Retina (tissue), 1 donor: Measurements from ENCODE around the gene ROS1.
A peak's percentile ranks its signal among the peaks of the same experiment; 100 is the strongest.

Experiments used
- DNase-seq: peaks from one replicate; pipeline ENCODE4 v3.0.0-alpha.2; 2016

Gene ROS1

DNA sequence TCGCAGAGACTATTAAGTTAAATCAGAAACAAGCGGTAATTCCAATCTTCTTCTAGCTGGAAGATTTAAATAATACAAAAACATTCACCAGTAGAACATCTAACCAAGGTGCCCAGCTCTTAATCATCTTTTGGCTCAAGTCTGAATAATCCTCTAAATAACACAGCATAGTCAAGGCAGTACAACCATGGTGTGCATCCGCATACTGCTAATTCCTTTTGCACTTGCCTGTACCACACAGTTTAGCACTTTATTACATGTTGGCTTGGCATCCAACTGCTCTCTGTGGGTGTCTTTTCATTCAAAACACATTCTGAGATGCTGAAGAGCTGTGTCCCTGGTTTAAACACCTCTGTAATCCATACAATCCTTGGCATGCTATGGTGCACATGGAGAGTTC, 118.1 kb downstream of the ROS1 start:
- no peak for DNase-seq

- no peak for DNase-seq
These were observed 119.4 kb downstream of the ROS1 start for GRCh38 chr6:117306227-117306790.

DNA sequence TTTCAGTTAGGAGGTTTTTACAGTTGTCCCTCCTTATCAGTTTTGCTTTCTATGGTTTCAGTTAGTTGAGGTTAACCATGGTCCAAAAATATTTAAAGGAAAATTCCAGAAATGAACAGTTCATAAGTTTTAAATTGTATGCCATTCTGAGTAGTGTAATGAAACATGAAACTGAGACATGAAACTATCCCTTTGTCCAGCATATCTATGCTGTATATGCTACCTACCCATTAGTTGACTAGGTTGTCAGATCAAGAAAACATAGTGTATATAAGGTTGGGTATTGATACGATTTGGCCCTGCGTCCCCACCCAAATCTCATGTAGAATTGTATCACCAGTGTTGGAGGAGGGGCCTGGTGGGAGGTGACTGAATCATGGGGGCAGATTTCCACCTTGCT, 121.3 kb downstream of the ROS1 start:
- no peak for DNase-seq

GRCh38 chr6:117303323-117303722, 122.4 kb downstream of the ROS1 start:
- no peak for DNase-seq

GRCh38 chr6:117298941-117299340, 126.8 kb downstream of the ROS1 start:
- DNase-seq, result no peak

DNA sequence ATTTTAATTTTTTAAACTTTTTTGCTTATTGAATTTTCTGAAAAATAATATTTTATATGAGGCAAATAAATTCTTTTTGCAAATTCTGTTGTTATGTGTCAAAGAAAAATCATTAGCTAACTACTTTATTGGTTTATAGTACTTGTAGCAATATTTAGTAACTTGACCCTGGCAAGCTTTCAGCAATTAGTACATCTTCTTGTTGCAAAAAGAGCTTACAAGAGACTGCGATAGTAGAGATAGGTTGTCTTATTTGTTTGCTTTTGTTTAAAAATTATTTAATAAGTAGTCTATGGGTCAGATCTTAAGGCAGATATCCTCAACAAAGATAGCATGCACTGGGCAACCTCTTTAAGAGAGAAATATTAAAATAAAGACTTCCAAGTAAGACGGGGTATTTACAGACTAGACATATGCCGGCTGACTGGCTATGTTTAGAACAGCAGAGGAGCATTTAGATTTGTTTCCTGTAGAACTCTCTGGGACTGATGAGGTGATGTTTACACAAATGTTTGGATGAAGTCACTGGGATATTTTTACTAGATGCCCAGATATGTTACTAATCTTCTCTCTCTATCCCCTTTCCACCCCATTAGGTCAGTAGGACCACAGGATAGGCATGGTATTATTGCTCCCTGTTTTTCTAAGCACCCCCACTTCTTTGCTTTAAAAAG, 135.4 kb downstream of the ROS1 start:
- no peak for DNase-seq

DNA sequence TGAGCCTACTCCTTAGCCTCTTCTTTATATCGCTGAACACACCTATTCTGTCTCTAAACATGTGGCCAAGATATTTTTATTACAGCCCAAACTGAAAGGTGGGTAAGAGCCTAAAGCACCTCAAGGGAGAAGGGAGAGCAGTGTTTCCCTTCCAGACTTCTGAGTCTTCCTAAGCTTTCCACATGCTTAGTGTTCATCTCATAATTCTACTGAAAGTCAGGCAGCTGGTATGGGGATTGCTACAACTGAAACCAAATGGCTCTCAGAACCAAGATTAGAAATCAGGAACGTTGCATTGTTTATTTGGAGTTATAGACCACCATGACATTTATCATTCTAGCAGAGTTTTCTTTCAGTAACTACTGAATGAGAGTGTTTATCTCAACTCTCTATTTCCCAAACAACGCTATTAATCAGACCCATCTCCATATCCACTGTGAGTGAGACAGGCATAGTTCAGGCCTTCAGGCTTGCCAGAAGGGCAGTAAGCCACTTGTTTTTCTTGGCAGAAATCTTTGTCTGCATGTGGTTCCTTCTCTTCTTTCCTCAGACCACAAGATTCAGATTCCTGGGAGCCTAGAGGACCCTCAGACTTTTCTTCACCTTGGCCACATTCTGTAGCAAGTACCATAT, 137.5 kb downstream of the ROS1 start:
- no peak for DNase-seq

- DNase-seq, result no peak
These were observed 144.8 kb downstream of the ROS1 start for GRCh38 chr6:117280922-117281321.

DNA sequence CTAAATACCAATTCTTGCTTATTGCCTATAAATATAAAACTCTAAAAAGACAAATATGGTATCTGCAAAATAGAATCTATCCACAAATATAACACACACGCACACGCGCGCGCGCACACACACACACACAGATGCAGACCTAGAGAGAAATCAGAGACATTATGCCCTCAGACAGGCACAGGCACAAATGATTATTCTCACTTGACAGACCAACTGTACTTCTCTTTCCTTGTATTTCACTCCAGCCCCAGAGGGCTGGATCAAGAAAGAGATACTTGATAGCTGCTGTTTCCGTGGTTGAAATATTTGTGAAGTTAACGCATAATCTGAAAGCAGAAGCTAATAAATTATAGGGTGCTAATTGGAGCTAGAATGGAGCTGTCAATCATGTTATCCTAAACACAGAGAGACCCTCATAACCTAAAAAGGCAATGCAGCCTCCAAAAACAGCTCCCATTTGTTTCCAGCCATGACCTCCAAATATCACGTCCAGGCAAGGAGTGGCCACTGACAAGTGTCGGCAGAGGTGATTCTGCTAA, 148.9 kb downstream of the ROS1 start:
- no peak for DNase-seq

DNA sequence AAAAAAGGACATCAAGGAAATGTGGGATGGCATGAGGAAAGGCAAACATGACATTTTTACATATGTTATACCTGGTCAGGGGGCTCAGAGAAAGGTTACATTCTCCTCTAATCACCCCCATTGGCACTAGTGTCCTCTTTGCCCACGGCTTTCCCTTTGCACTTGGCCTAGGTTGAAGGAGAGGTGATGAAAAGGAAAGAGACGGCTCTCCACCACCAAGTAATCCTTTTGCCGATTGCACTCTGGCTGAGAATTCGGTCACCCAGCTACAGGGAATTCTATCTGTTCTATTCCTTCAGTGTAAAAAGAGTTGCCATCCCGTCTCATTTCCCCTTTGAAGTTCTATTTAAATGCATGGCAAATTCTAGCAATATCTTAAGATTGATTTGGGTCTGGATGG, 150.0 kb downstream of the ROS1 start:
- DNase-seq, result no peak

- DNase-seq, result no peak
These were observed 150.5 kb downstream of the ROS1 start for GRCh38 chr6:117275205-117275604.

GRCh38 chr6:117272891-117273290, 152.9 kb downstream of the ROS1 start:
- no peak for DNase-seq

GRCh38 chr6:117272032-117272866, 153.5 kb downstream of the ROS1 start:
- no peak for DNase-seq

GRCh38 chr6:117270843-117271507, 154.8 kb downstream of the ROS1 start:
- DNase-seq, result peak; percentile 51

DNA sequence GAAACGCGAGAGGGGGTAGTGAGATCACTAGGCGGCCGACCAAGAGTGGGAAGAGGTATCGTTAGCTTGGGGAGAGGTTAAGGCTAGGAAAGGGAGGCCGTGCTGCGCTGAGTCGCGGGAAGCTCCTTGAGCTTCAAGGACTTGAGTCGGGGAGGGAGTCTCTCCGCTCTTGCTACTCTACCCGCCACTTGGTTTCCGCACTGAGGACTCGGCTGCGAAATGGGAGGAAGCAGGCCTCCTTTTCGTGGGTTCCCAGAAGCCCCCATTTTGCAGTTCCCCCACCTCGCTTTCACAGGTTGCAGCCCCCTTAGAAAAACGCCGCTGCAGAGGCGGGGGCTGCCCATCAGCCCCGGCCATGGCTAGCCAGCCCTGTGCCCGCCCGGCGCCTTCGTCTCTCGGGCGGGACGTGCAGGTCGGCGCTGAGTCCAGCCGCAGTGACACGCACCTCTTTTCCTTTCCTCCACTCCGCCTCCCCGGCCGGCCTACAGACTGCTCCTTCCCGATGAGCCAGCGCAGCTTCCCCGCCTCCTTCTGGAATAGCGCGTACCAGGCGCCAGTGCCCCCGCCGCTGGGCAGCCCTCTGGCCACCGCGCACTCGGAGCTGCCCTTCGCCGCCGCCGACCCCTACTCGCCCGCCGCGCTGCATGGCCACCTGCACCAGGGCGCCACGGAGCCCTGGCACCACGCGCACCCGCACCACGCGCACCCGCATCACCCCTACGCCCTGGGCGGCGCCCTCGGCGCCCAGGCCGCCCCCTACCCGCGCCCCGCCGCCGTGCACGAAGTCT, 155.5 kb downstream of the ROS1 start:
- DNase-seq, result peak; percentile 84

GRCh38 chr6:117269638-117270054, 156.1 kb downstream of the ROS1 start:
- DNase-seq, result no peak

GRCh38 chr6:117268924-117269323, 156.8 kb downstream of the ROS1 start:
- DNase-seq, result peak; percentile 39

DNA sequence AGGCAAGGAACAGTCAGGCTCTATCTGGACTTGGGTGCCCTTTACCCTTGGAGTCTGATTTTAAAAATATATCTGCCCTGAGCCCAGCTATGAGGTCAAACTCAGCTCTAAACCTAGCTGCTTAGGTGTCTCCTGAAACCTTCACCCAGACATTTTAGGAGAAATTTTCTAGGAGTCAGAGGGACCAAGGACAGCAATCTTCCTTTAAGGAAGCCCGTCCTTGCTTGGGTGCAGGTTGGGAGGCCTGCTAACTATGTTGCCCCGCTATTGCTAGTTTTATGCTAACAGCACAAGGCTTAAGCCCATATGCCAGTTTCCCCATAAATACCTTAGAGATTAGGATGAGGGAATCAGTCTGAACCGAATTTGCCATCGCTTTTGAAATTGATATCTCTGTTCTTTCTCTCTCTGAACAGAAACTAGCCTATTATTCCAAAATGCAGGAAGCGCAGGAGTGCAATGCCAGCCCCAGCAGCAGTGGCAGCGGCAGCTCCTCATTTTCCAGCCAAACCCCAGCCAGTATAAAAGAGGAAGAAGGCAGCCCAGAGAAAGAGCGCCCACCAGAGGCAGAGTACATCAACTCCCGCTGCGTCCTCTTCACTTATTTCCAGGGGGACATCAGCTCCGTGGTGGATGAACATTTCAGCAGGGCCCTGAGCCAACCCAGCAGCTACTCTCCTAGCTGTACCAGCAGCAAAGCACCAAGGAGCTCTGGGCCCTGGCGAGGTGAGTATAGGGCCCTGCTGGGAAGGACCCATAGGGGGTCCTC, 157.8 kb downstream of the ROS1 start:
- DNase-seq, result peak; percentile 60

GRCh38 chr6:117267054-117267347, 158.7 kb downstream of the ROS1 start:
- DNase-seq, result peak; percentile 41

GRCh38 chr6:117266257-117267053, 159.3 kb downstream of the ROS1 start:
- DNase-seq, result no peak
